MCF 10A (cell line): ENCODE data around the gene GRAMD1A. TPM values are rescaled to one million over a fixed set of nuclear protein-coding genes. Genes with fewer than 3 reads are reported as not detected.

Experiments
- BruUV-seq: library from RNA; stranded (reverse); fragments of 400-500 nt; replicated peaks from 2 replicates; lab custom pipeline; 2021; lab: Mats Ljungman, UMichigan
- CTCF ChIA-PET: fragments of 300-600 bp; sonication (Branson Sonifier 250); formaldehyde crosslinking; extraction: SDS; loops from one replicate; lab custom pipeline; 2021; ENCODE audit warnings: antibody characterized with exemption, inconsistent platforms; lab: Yijun Ruan, JAX
- POLR2A ChIA-PET: fragments of 300-600, 350-650 bp; sonication (Branson Sonifier 250); formaldehyde crosslinking; extraction: SDS; loops from one replicate; lab custom pipeline; 2020; ENCODE audit warnings: antibody characterized with exemption, inconsistent platforms; lab: Yijun Ruan, JAX
- DNase-seq: peaks from one replicate; pipeline ENCODE4 v3.0.0-alpha.2; 2018; ENCODE audit not compliant: unreplicated experiment
- H3K27ac Mint-ChIP-seq: one replicate; pipeline ENCODE4 v1.8.0; 2022; ENCODE audit warnings: mild to moderate bottlenecking, low read depth, mixed read lengths; ENCODE audit not compliant: unreplicated experiment
- H3K27me3 Mint-ChIP-seq: one replicate; pipeline ENCODE4 v1.8.0; 2022; ENCODE audit warnings: mixed read lengths; ENCODE audit not compliant: insufficient read depth, unreplicated experiment
- H3K36me3 Mint-ChIP-seq: one replicate; pipeline ENCODE4 v1.8.0; 2022; ENCODE audit warnings: mild to moderate bottlenecking, moderate library complexity, mixed read lengths; ENCODE audit not compliant: insufficient read depth, unreplicated experiment
- H3K4me1 Mint-ChIP-seq: one replicate; pipeline ENCODE4 v1.8.0; 2022; ENCODE audit warnings: mixed read lengths; ENCODE audit not compliant: insufficient read depth, unreplicated experiment
- H3K4me3 Mint-ChIP-seq: one replicate; pipeline ENCODE4 v1.8.0; 2022; ENCODE audit warnings: mild to moderate bottlenecking, moderate library complexity, mixed read lengths; ENCODE audit not compliant: unreplicated experiment
- H3K9me3 Mint-ChIP-seq: one replicate; pipeline ENCODE4 v1.8.0; 2022; ENCODE audit warnings: mixed read lengths; ENCODE audit not compliant: unreplicated experiment
- intact Hi-C: fragments of 100-400 bp; cut with micrococcal nuclease; formaldehyde crosslinking; loops from 2 replicates; pipeline ENCODE4 v1.14.1; 2022
- total RNA-seq: library from RNA; stranded (reverse); gene quantifications from 2 replicates; pipeline ENCODE4 v1.2.3, GENCODE V29; 2022
- TF ChIP-seq, protein P1 (sequence below): fragments of 200-600 bp; IDR thresholded peaks from one replicate; pipeline ENCODE4 v1.8.0; 2022; ENCODE audit warnings: antibody characterized with exemption, mild to moderate bottlenecking; ENCODE audit not compliant: unreplicated experiment

Gene GRAMD1A
- total RNA-seq, 1 experiment from 2014 or later, result 48.1 TPM

DNA sequence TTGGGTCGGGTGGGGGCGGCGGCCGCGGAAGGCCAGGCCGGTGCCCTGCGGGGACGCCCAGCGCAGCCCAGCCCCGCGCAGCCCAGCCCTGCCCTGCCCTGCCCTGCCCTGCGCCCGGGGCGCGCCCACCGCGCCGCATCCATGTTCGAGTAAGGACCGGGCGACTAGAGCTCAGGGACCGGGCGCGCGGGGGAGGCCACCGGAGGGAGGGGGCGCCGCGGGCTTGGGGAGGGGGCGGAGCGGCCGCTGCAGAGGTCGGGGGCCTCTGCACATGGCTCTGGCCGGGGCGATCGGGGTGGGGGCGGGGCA lies 169 bp downstream of the GRAMD1A start:
- Mint-ChIP-seq H3K36me3 (peaks cover 8% of the 10 kb centered on the region), H3K27me3 (no peaks in the 10 kb centered on the region), H3K4me3 (peak overlapping the region; percentile 84), H3K27ac (peak overlapping the region; percentile 86), H3K9me3 (no peaks in the 10 kb centered on the region), H3K4me1 (peaks cover 29% of the 10 kb centered on the region)
- BruUV-seq, result no TSS peak
- CTCF ChIA-PET, result interaction anchor here (0.6 to 2.7 kb wide), 5 partner anchors 13 to 244 kb away, joined by 3 to 16 read pairs (median 5); no protein-coding TSS in a partner anchor
- TF ChIP-seq, protein P1, sequence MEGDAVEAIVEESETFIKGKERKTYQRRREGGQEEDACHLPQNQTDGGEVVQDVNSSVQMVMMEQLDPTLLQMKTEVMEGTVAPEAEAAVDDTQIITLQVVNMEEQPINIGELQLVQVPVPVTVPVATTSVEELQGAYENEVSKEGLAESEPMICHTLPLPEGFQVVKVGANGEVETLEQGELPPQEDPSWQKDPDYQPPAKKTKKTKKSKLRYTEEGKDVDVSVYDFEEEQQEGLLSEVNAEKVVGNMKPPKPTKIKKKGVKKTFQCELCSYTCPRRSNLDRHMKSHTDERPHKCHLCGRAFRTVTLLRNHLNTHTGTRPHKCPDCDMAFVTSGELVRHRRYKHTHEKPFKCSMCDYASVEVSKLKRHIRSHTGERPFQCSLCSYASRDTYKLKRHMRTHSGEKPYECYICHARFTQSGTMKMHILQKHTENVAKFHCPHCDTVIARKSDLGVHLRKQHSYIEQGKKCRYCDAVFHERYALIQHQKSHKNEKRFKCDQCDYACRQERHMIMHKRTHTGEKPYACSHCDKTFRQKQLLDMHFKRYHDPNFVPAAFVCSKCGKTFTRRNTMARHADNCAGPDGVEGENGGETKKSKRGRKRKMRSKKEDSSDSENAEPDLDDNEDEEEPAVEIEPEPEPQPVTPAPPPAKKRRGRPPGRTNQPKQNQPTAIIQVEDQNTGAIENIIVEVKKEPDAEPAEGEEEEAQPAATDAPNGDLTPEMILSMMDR, result no peak
- POLR2A ChIA-PET, result interaction anchor here (0.5 to 1.8 kb wide), 4 partner anchors 11 to 1546 kb away, joined by 3 to 9 read pairs (median 6); partner anchors contain the start of genes ZNF30 and ZNF792
- intact Hi-C loops, result no loop called here
- DNase-seq, result no peak

DNA sequence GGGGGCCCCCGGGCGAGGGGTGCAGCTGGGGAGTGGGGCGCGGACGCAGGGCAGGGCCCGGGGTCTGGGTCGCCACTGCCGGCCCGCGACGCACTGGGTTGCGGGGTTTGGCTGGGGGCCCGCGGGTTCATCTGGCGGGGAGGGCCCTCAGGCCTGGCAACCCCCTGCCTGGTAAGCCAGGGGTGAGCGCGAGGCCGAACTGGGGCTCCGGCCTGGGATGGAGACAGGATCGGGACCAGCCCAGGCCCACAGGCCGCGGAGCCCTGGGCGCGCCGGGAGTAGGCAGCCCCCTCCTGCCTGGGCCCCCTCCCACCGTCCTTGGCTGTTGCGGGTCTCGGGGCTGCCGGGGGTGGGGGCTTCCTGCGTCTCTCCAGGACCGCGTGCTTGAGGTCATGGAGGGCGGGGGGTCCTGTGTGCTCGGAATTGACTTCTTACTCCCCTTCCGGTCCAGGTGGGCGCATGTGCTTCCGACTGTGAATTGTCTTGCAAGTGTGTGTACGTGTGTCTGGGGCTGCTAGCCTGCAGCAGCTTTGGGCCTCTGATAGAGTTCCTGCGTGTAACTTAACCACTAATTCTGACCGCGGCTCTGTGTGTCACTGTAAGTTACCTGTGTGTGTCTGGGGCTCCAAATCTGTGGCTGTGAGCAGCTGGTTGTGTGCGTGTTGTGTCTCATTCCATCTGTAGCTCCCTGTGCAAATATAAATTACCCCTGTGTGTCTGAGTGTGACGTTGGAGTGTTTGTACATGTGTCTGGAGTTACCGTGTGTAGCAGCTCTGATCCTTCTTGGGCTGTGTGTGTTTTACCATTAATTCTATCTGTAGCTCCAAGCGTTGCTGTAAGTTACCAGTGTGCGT lies 751 bp downstream of the GRAMD1A start:
- ChIA-PET POLR2A (interaction anchor here (0.5 to 1.8 kb wide), 8 partner anchors 10 to 1545 kb away, joined by 3 to 9 read pairs (median 4); partner anchors contain the start of genes ZNF30 and ZNF792), CTCF (interaction anchor here (0.6 to 2.7 kb wide), 12 partner anchors 12 to 245 kb away, joined by 3 to 16 read pairs (median 4); partner anchors contain the start of gene ZNF30)
- TF ChIP-seq, protein P1, result no peak
- peak; percentile 42 for DNase-seq
- no peaks in the 10 kb centered on the region for H3K27me3 Mint-ChIP-seq
- peak overlapping the region; percentile 86 for H3K27ac Mint-ChIP-seq
- BruUV-seq, result TSS peak; percentile 29
- H3K36me3 Mint-ChIP-seq, result peaks cover 14% of the 10 kb centered on the region
- H3K4me3 Mint-ChIP-seq, result peak overlapping the region; percentile 84
- intact Hi-C loops, result loop anchor here (1.0 kb wide), 1 partner anchor 28 kb away; no protein-coding TSS in a partner anchor
- H3K4me1 Mint-ChIP-seq, result peaks cover 29% of the 10 kb centered on the region
- no peaks in the 10 kb centered on the region for H3K9me3 Mint-ChIP-seq

DNA sequence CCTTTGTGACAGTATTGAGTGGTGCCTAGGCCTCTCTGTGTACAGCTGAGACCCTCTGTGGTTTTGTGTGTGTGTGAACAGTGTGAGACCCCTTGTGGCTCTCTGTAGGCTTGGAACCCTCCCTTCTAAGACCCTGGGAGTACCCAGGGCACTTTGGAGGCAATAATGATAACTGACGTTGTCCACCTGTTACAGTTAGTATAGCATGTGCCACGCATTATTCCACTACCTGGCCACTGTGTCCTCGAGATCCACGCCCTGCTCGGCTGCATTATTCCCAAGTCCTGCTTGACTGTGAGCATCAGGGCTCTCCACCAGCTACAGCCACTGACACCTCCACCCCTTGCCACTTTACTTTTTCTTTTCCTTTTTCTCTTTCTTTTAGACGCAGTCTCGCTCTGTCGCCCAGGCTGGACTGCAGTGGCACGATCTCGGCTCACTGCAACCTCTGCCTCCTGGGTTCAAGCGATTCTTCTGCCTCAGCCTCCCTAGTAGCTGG lies 2.0 kb downstream of the GRAMD1A start:
- POLR2A ChIA-PET, result interaction anchor here (0.6 to 1.6 kb wide), 3 partner anchors 12 to 28 kb away, joined by 3 to 6 read pairs (median 3); partner anchors contain the start of gene SCN1B
- BruUV-seq, result no TSS peak
- no peak overlapping the region for H3K27ac Mint-ChIP-seq

More for the DNA sequence above, 2.0 kb downstream of the GRAMD1A start:
- Mint-ChIP-seq H3K27me3 (no peaks in the 10 kb centered on the region), H3K36me3 (peaks cover 21% of the 10 kb centered on the region), H3K9me3 (no peaks in the 10 kb centered on the region), H3K4me1 (peaks cover 35% of the 10 kb centered on the region), H3K4me3 (peak overlapping the region; percentile 84)
- CTCF ChIA-PET, result interaction anchor here (0.5 to 2.7 kb wide), 7 partner anchors 11 to 55 kb away, joined by 3 to 16 read pairs (median 4); no protein-coding TSS in a partner anchor
- DNase-seq, result no peak
- TF ChIP-seq, protein P1, result no peak
- intact Hi-C loops, result no loop called here
